ENCODE measurements around the gene RERE.

DNA sequence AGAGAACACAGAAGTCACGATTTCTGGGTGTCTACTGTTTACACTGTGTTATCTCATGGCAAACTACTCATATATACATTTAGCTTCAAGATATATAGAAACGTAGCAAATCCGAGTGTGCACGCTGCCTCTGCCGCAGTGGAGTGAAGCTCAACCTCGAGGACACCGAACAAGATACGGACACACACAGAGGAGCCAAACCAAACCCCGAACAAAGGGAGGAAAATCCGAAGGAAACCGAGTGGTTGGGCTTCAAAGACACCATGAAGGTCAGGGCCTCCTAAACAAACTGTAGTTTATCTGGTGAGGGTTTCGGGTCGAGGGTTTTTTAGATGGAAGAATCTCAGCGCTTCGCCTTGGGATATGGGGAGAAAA is 465.0 kb downstream of the RERE start:
- TF ChIP-seq CTCF (IDR thresholded peaks at IDR 0.05 in 2 of 3, conservative IDR thresholded peaks at IDR 0.05 in 1 of 3; ENCODE audit: borderline replicate concordance in 1 of 3, insufficient read depth in 1 of 3, low read depth in 2 of 3, low read length in 2 of 3) (no peak), EZH2phosphoT487 (IDR thresholded peaks at IDR 0.05; ENCODE audit: borderline replicate concordance) (no peak), ZFX (IDR thresholded peaks at IDR 0.05) (no peak), EGR1 (IDR thresholded peaks at IDR 0.05; ENCODE audit: low read depth) (no peak), POLR2A (IDR thresholded peaks at IDR 0.05; ENCODE audit: borderline replicate concordance, extremely low read depth, insufficient read depth, insufficient read length) (no peak)
- TF ChIP-seq, protein P1, sequence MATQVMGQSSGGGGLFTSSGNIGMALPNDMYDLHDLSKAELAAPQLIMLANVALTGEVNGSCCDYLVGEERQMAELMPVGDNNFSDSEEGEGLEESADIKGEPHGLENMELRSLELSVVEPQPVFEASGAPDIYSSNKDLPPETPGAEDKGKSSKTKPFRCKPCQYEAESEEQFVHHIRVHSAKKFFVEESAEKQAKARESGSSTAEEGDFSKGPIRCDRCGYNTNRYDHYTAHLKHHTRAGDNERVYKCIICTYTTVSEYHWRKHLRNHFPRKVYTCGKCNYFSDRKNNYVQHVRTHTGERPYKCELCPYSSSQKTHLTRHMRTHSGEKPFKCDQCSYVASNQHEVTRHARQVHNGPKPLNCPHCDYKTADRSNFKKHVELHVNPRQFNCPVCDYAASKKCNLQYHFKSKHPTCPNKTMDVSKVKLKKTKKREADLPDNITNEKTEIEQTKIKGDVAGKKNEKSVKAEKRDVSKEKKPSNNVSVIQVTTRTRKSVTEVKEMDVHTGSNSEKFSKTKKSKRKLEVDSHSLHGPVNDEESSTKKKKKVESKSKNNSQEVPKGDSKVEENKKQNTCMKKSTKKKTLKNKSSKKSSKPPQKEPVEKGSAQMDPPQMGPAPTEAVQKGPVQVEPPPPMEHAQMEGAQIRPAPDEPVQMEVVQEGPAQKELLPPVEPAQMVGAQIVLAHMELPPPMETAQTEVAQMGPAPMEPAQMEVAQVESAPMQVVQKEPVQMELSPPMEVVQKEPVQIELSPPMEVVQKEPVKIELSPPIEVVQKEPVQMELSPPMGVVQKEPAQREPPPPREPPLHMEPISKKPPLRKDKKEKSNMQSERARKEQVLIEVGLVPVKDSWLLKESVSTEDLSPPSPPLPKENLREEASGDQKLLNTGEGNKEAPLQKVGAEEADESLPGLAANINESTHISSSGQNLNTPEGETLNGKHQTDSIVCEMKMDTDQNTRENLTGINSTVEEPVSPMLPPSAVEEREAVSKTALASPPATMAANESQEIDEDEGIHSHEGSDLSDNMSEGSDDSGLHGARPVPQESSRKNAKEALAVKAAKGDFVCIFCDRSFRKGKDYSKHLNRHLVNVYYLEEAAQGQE (IDR thresholded peaks at IDR 0.05; ENCODE audit: low read depth): no peak
